Activated T-helper 17 cell treated with anti-CD3 and anti-CD28 coated beads, Interleukin-2, amount 50 U/mL, for 72 hours (primary cell): ENCODE measurements around the gene NCAM2. TPM values are rescaled to one million over a fixed set of nuclear protein-coding genes. Genes with fewer than 3 reads are reported as not detected.

Experiments used
- ATAC-seq: fragments of 150-1000 bp; cut with Tn5 transposase; replicated peaks from 2 replicates; pipeline ENCODE4 v1.10.0; 2021; ENCODE audit warnings: mild to moderate bottlenecking, moderate library complexity
- H3K27ac Mint-ChIP-seq: one replicate; pipeline ENCODE4 v1.8.0; 2022; ENCODE audit warnings: mixed read lengths
- H3K27me3 Mint-ChIP-seq: one replicate; pipeline ENCODE4 v1.8.0; 2022; ENCODE audit warnings: mixed read lengths
- H3K36me3 Mint-ChIP-seq: one replicate; pipeline ENCODE4 v1.8.0; 2022; ENCODE audit warnings: low read depth, mild to moderate bottlenecking, mixed read lengths
- H3K4me1 Mint-ChIP-seq: one replicate; pipeline ENCODE4 v1.8.0; 2022; ENCODE audit warnings: mixed read lengths
- H3K4me3 Mint-ChIP-seq: one replicate; pipeline ENCODE4 v1.8.0; 2022; ENCODE audit warnings: mild to moderate bottlenecking, mixed read lengths
- H3K9me3 Mint-ChIP-seq: one replicate; pipeline ENCODE4 v1.8.0; 2022; ENCODE audit warnings: mixed read lengths
- total RNA-seq, 2 donors: library from RNA; stranded (reverse); gene quantifications; one replicate each; pipeline ENCODE4 v1.2.3, GENCODE V29; 2022

The NCAM2 gene
- total RNA-seq, 2 donors from 2014 or later: not detected

GRCh38 chr21:21002153-21002552 lies 3.9 kb downstream of the NCAM2 start:
- Mint-ChIP-seq H3K27ac (no peak overlapping the region), H3K27me3 (peaks cover 3% of the 10 kb centered on the region), H3K4me1 (no peaks in the 10 kb centered on the region), H3K4me3 (no peak overlapping the region), H3K36me3 (no peaks in the 10 kb centered on the region), H3K9me3 (no peaks in the 10 kb centered on the region)
- ATAC-seq: no peak

DNA sequence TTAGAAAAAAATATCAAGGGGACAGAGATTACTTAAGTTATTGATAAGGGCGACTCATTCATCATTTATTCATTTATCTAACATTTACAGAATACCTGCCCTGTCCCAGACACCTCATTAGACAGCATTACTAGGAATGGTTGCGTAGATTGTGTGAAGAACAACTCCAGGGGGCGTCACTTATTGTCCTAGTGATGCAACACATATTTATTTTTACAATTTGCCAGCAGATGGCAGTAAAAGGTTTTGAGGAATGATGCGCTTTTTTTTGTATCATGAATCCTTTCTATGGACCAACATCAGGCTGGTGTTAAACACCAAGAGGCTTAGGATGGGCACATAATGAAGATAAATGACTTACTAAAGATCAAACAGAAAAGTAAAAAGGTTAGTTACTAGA lies 5.5 kb downstream of the NCAM2 start:
- Mint-ChIP-seq H3K4me1 (no peaks in the 10 kb centered on the region), H3K27me3 (peaks cover 3% of the 10 kb centered on the region), H3K36me3 (no peaks in the 10 kb centered on the region), H3K9me3 (no peaks in the 10 kb centered on the region), H3K27ac (no peak overlapping the region), H3K4me3 (no peak overlapping the region)
- ATAC-seq: no peak

DNA sequence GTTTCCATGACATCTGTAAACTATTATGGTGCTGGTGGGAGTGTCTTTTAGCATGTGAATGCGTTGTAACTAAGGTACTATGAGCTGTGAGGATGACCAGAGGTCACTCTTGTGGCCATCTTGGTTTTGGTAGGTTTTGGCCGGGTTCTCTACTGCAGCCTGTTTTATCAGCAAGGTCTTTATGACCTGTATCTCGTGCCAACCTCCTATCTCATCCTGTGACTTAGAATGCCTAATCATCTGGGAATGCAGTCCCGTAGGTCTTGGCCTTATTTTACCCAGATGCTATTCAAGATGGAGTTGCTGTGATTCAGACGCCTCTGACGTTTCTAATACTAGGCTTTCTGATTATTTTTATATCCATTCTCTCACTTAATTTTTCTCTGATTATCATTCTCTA lies 9.4 kb downstream of the NCAM2 start:
- Mint-ChIP-seq H3K27me3 (peaks cover 3% of the 10 kb centered on the region), H3K27ac (no peak overlapping the region), H3K4me3 (no peak overlapping the region), H3K9me3 (no peaks in the 10 kb centered on the region), H3K4me1 (no peaks in the 10 kb centered on the region), H3K36me3 (no peaks in the 10 kb centered on the region)
- no peak for ATAC-seq

- H3K4me3 Mint-ChIP-seq: no peak overlapping the region
- no peaks in the 10 kb centered on the region for H3K4me1 Mint-ChIP-seq
- no peaks in the 10 kb centered on the region for H3K27me3 Mint-ChIP-seq
- H3K36me3 Mint-ChIP-seq: no peaks in the 10 kb centered on the region
- no peak overlapping the region for H3K27ac Mint-ChIP-seq
- H3K9me3 Mint-ChIP-seq: no peaks in the 10 kb centered on the region
- ATAC-seq: no peak
Observed at GRCh38 chr21:21010228-21010627, 12.0 kb downstream of the NCAM2 start.

DNA sequence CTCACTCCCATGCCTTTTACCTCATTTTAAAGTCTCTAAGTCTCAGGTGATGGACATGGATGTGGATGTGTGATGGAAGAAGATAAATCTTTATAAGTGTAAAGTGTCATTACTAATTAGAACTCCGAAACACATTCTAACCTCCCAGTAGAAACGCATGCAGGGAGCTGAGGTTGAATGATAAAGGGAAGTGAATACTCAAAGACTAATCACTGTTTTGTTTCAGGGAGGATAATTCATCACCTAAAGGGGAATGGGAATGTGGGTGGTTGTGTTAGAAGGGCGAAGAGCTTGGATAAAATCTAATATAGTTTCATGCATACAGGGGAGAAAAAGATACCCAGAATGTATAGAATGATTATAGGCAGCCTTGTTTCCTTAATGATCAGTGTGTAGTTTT lies 12.5 kb downstream of the NCAM2 start:
- Mint-ChIP-seq H3K9me3 (no peaks in the 10 kb centered on the region), H3K27me3 (no peaks in the 10 kb centered on the region), H3K27ac (no peak overlapping the region), H3K36me3 (no peaks in the 10 kb centered on the region), H3K4me1 (no peaks in the 10 kb centered on the region), H3K4me3 (no peak overlapping the region)
- no peak for ATAC-seq

DNA sequence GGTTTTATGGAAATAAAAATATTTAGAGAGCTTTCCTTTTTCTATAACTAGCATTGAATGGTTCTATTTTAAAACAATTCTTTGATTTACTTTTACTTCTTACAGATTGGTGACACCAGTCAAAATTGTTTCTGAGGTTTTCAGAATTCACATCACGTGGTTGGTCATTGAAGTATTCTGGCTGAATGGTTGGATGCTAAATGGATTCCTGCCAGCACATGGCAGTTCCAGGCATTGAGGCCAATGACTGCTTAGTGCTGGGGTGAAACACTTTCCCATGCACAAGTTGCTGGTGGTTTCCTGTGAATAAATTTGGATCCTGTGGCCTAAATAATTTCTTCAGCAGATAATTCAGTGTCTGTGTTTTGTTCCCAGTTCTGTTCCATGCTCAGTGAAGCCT lies 20.6 kb downstream of the NCAM2 start:
- Mint-ChIP-seq H3K4me3 (no peak overlapping the region), H3K36me3 (no peaks in the 10 kb centered on the region), H3K9me3 (no peaks in the 10 kb centered on the region), H3K27me3 (peaks cover 3% of the 10 kb centered on the region), H3K4me1 (no peaks in the 10 kb centered on the region), H3K27ac (no peak overlapping the region)
- no peak for ATAC-seq

- Mint-ChIP-seq H3K27me3 (peaks cover 3% of the 10 kb centered on the region), H3K4me1 (no peaks in the 10 kb centered on the region), H3K4me3 (no peak overlapping the region), H3K27ac (no peak overlapping the region), H3K36me3 (no peaks in the 10 kb centered on the region), H3K9me3 (no peaks in the 10 kb centered on the region)
- ATAC-seq: no peak
Observed at GRCh38 chr21:21019681-21020080, 21.5 kb downstream of the NCAM2 start.

GRCh38 chr21:21025742-21026141 lies 27.5 kb downstream of the NCAM2 start:
- H3K4me1 Mint-ChIP-seq: no peaks in the 10 kb centered on the region
- no peak overlapping the region for H3K27ac Mint-ChIP-seq
- no peaks in the 10 kb centered on the region for H3K9me3 Mint-ChIP-seq
- no peak overlapping the region for H3K4me3 Mint-ChIP-seq
- no peak for ATAC-seq
- no peaks in the 10 kb centered on the region for H3K27me3 Mint-ChIP-seq
- H3K36me3 Mint-ChIP-seq: no peaks in the 10 kb centered on the region

GRCh38 chr21:21028275-21028820 lies 30.1 kb downstream of the NCAM2 start:
- H3K9me3 Mint-ChIP-seq: no peaks in the 10 kb centered on the region
- no peaks in the 10 kb centered on the region for H3K4me1 Mint-ChIP-seq
- no peak overlapping the region for H3K4me3 Mint-ChIP-seq
- H3K27me3 Mint-ChIP-seq: no peaks in the 10 kb centered on the region
- ATAC-seq: no peak
- H3K36me3 Mint-ChIP-seq: no peaks in the 10 kb centered on the region
- no peak overlapping the region for H3K27ac Mint-ChIP-seq

DNA sequence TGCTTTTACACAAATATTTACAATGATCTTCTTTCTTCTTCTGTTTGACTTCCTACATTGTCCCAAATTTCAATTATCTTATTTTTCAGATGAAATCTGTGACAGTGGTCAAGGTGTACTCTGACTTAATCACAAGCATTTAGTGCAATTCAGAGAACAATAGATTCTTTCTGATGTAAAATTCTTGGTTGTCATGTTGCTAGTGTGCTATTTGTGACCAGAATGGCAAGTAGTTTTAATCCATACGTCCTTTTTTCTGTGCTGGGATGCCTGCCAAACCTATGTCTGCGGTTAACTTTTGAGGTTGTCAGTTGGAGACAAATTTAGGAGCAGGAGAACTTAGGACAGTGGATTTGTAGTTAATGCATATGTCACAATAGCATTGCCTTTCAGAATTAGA lies 31.0 kb downstream of the NCAM2 start:
- H3K27ac Mint-ChIP-seq: no peak overlapping the region
- H3K27me3 Mint-ChIP-seq: no peaks in the 10 kb centered on the region
- no peaks in the 10 kb centered on the region for H3K4me1 Mint-ChIP-seq
- no peaks in the 10 kb centered on the region for H3K9me3 Mint-ChIP-seq
- no peak overlapping the region for H3K4me3 Mint-ChIP-seq
- no peaks in the 10 kb centered on the region for H3K36me3 Mint-ChIP-seq
- no peak for ATAC-seq

DNA sequence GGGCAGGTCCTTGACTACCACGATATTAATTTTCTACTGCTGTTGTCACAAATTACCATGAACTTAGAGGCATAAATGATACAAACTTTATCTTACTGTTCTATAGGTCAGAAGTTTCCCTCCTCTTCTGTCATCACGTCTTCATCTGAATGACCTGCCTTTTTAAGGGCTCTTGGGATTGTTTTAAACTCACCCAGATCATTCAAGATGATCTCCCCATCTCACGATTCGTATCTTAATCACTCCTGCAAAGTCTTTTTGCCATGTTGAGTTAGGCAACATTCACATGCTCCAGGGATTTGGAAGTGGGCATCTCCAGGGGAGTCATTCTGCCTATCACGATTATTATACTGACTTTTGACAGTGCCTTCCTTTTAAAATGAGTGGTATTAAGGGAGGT lies 32.1 kb downstream of the NCAM2 start:
- H3K9me3 Mint-ChIP-seq: no peaks in the 10 kb centered on the region
- ATAC-seq: no peak

GRCh38 chr21:21034036-21034435 lies 35.8 kb downstream of the NCAM2 start:
- Mint-ChIP-seq H3K9me3 (no peaks in the 10 kb centered on the region), H3K4me3 (no peak overlapping the region), H3K27me3 (no peaks in the 10 kb centered on the region), H3K36me3 (no peaks in the 10 kb centered on the region), H3K4me1 (no peaks in the 10 kb centered on the region), H3K27ac (no peak overlapping the region)
- ATAC-seq: no peak

More for the DNA sequence above, 32.1 kb downstream of the NCAM2 start:
- Mint-ChIP-seq H3K4me3 (no peak overlapping the region), H3K27me3 (no peaks in the 10 kb centered on the region), H3K4me1 (no peaks in the 10 kb centered on the region), H3K27ac (no peak overlapping the region), H3K36me3 (no peaks in the 10 kb centered on the region)

DNA sequence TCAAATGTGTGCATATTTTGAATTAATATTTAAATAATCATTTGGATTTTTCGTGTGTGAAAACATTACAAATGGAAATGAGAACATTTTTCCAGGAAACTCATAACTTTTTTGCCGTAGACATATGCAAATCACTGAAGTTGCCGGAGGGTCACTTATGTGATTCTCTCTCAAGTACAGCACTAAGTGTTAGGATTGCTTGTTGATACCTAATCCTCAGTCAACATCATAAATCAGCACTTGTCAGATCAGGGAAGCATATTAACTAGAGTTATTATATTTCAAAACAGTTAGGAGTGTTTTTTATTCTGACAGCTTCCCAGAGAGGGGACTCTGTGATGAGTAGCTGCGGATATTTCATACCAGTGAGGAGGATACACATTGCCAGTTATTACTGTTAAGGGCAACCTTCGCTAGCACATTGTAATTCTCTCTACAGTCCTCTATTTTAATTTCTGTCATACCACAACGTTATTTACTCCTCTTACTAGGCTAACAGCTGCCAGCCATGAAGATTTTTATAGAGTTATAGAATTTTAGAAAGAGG lies 41.5 kb downstream of the NCAM2 start:
- no peaks in the 10 kb centered on the region for H3K4me1 Mint-ChIP-seq
- H3K27me3 Mint-ChIP-seq: no peaks in the 10 kb centered on the region
- H3K9me3 Mint-ChIP-seq: no peaks in the 10 kb centered on the region
- no peak overlapping the region for H3K27ac Mint-ChIP-seq
- no peak for ATAC-seq
- no peaks in the 10 kb centered on the region for H3K36me3 Mint-ChIP-seq
- H3K4me3 Mint-ChIP-seq: no peak overlapping the region

GRCh38 chr21:21045518-21045917 lies 47.3 kb downstream of the NCAM2 start:
- Mint-ChIP-seq H3K4me3 (no peak overlapping the region), H3K36me3 (no peaks in the 10 kb centered on the region), H3K27ac (no peak overlapping the region), H3K4me1 (no peaks in the 10 kb centered on the region), H3K27me3 (no peaks in the 10 kb centered on the region), H3K9me3 (no peaks in the 10 kb centered on the region)
- no peak for ATAC-seq

GRCh38 chr21:21046063-21046462 lies 47.9 kb downstream of the NCAM2 start:
- Mint-ChIP-seq H3K36me3 (no peaks in the 10 kb centered on the region), H3K27ac (no peak overlapping the region), H3K4me3 (no peak overlapping the region), H3K4me1 (no peaks in the 10 kb centered on the region), H3K27me3 (no peaks in the 10 kb centered on the region), H3K9me3 (no peaks in the 10 kb centered on the region)
- no peak for ATAC-seq
